Astrocyte (in vitro differentiated cells and primary cell): ENCODE results near the gene RBBP7.

Experiments used
- EZH2 ChIP-seq: IDR thresholded peaks from 2 replicates; pipeline ENCODE4 v1.6.1; 2012; ENCODE audit warnings: mild to moderate bottlenecking, low read length, inconsistent platforms; ENCODE audit not compliant: insufficient read depth
- TF ChIP-seq, protein P1 (sequence below): IDR thresholded peaks from 2 replicates; pipeline ENCODE4 v1.5.1; 2011; ENCODE audit warnings: low read depth, mild to moderate bottlenecking, inconsistent platforms, low read length, moderate library complexity; ENCODE audit not compliant: insufficient read depth

- TF ChIP-seq, protein P1, sequence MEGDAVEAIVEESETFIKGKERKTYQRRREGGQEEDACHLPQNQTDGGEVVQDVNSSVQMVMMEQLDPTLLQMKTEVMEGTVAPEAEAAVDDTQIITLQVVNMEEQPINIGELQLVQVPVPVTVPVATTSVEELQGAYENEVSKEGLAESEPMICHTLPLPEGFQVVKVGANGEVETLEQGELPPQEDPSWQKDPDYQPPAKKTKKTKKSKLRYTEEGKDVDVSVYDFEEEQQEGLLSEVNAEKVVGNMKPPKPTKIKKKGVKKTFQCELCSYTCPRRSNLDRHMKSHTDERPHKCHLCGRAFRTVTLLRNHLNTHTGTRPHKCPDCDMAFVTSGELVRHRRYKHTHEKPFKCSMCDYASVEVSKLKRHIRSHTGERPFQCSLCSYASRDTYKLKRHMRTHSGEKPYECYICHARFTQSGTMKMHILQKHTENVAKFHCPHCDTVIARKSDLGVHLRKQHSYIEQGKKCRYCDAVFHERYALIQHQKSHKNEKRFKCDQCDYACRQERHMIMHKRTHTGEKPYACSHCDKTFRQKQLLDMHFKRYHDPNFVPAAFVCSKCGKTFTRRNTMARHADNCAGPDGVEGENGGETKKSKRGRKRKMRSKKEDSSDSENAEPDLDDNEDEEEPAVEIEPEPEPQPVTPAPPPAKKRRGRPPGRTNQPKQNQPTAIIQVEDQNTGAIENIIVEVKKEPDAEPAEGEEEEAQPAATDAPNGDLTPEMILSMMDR: no peak
- TF ChIP-seq EZH2: no peak
These were observed 30.8 kb downstream of the RBBP7 start for GRCh38 chrX:16839219-16839851.
